Fibroblast of skin of right biceps (primary cell): ENCODE results near the gene P4HB.
A peak's percentile ranks its signal among the peaks of the same experiment; 100 is the strongest.

Source experiments
- DNase-seq: peaks from one replicate; pipeline ENCODE4 v3.0.0-alpha.2; 2013

Gene P4HB

GRCh38 chr17:81867170-81867990 is 7.0 kb upstream of the P4HB start:
- peak; percentile 54 for DNase-seq

GRCh38 chr17:81866440-81867169 is 6.3 kb upstream of the P4HB start:
- DNase-seq = no peak

DNA sequence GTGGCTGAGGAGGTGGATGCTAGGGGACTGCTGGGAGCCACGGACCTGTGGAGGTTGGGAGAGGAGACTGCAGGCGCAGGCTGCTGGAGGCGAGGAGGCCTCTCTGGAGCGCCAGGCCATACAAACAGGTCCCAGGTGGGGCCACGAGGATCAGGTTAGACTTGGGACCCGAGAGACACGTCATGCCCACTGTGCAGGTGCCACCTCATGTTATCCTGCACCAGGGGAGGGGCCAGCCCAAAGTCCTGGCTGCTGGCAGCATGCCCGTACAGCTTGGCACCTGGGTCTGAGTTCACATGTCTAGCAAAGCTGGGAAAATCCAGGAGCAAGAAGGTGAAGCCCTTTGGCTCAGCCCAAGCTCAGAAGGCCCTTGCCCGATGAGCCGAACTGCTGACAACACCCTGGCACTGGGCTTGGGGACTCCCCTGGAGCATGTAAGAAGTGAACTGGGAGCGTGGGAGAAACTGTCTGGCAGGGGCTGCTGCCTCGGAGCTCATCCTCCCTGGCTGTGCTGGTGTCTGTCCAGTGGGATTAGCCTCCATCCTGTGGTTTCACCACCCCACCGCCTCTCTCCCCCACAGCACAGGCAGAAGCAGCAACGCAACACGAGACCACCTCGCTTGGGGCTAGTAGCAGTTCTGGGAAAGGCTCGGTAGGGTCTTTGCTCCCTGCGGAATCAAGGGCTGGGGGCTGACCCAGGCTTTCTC is 5.6 kb upstream of the P4HB start:
- peak; percentile 17 for DNase-seq

DNA sequence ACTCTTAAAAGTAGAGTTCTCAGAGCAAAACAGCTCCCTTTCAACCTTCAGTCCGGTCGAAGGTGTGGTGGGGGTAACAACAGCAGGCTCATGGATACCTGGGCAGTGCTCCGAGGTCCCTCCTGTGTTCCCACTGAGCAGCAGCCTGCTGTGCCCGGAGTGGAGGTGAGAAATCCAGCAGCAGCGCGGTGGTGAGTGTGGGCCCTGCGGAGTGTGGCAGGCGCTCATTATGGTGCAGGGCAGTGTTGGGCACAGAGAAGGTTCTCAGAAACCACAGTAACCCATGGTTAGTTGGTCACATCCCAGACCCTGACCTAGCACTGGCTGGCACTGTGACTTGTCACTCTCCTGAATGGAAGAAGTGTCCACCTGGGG is 5.0 kb upstream of the P4HB start:
- DNase-seq = no peak

- no peak for DNase-seq
Observed at GRCh38 chr17:81863833-81864768, 3.8 kb upstream of the P4HB start.

GRCh38 chr17:81863123-81863675 is 2.9 kb upstream of the P4HB start:
- no peak for DNase-seq

DNA sequence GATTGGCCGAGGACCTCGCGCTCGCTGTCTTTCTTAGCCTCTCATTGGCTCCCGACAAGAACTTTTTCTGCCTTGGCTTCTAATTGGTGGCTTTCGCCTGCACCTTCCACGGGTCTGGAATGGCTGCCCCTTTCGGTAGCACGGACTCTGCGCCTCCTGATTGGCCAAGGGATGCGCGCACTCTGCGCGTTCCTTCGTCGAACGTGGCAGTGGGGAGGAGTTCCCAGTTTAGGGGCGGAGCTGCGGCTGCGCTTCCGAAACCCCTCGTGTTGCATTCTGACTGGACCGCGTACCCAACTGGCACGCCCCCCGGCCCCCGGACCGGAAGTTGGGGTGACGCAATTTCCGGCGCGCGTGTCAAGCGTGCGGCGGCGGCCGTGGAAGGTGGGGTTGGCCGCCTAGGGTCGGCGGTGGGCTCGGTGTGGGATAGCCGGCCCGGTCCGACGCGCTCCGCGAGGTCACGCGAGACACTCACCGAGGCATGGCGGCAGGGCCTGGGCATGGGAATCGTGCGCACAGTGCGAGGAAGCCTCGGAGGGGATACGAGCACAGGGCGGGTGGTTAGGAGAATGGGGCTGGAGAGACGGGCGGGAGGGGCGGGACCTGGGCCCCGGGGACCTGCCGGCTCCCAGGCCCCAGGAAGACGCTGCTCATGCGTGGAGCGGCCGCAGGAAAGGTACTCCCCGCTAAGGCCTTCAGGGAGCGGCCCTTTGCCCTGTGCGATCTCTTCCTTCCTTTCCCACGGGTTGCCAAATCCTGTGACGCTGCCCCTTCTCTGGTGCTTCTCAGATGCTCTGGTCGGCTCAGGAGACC is 627 bp upstream of the P4HB start:
- DNase-seq = peak; percentile 100

DNA sequence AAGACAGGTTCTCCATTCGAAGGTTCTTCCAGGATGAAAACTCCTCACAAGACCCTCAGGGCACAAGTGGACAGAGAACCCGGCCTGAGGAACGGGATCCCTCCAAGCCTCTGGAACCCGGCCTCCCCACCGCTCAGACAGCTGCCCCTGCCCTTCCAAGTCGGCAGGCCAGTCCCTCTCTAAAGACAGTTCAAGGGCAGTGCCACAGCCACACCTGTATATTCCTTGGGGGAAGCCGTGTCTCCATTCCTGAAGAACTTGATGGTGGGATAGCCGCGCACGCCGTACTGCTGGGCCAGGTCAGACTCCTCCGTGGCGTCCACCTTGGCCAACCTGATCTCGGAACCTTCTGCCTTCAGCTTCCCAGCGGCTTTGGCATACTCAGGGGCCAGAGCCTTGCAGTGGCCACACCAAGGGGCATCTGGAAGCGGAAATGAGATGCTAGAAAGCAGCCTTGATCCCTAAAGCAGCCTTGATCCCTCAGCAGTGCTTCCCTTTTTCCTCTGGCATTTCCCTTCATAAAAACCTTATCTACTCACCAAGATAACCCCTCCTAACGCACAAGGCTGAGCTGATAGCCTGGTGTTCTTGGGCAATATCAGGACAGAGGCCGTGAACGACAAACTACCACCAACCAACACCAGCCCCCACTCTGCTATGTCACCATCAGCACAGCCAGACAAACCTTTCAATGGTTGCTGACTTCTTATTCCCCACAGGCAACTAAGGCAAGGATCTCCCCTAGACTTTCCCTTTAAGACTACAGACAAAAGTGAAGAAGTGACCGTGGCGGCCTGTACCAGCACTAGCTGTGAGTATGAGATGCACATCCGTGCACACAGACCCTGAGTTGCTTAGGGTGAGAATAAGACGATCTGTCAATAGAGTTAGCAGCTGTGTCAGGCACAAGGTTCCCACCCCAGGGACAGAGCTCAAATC is 1.1 kb downstream of the P4HB start:
- no peak for DNase-seq

DNA sequence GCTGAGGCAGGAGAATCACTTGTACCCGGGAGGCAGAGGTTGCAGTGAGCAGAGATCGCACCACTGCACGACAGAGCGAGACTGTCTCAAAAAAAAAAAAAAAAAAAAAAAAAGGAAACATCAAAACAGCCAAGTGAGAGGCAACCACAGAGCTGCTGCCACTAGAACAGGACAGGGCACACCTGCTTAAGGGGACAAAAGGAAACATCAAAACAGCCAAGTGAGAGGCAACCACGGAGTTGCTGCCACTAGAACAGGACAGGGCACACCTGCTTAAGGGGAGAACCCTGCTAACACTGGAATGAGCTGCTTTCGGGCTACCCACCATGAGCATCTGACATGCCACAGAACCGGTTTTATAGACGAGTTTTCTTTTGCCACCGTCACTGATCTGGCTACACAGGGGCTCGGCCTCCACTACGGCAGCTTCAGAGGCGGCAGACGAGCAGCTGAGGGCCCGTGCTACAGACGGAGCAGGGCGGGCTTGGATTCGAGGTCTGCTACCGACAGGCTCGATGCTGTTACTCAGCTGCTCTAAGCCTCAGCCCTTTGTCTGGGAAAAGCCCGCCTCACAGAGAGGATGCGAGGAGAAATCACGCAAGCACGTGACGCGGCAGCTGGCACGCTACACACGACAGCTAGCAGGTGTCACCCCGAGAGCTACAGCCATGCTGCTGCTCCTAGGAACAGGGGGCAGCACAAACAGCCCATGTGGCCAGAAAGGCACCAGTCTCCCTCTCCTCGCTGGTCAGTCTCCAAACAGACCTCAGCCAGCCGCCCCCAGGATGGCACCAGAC is 2.0 kb downstream of the P4HB start:
- no peak for DNase-seq

- no peak for DNase-seq
Observed at GRCh38 chr17:81854974-81855774, 5.2 kb downstream of the P4HB start.

DNA sequence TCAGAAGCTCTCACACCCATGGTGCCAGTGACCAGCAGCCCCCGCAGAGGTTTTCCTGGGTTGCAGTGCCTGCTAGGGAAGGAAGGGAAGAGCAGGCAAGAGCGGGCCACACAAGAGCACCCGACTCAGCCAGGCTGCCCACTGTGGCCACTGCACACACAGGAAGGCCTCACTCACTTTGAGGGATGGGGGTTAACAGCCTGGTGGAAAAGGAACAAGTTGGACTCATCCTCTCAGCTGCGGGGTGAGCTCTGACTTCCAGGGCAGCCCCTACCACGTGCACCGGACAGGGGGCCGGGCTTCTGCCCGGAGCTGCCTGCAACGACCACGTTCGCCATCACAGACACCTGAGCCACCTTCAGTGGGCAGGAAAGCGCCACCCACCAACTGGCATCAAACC is 8.1 kb downstream of the P4HB start:
- DNase-seq = no peak

DNA sequence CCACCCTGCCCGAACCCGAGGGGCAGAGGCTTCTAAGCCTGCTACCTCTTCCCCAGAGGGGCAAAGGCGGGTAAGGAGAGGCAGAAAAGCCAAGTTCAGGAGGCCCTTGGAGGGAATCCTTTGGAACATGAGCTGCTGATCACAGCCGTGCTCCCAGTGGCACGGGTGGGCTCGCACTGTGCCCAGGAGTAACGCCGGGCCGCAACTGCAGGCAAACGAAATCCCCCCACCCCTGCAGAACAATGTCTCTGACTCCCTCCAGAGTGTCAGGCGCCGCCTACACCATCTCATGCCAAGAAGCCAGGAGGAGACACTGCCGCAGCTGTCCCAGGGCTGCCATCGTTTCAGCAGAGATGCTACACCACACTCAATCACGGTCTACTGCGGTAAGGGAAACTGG is 8.9 kb downstream of the P4HB start:
- no peak for DNase-seq

DNA sequence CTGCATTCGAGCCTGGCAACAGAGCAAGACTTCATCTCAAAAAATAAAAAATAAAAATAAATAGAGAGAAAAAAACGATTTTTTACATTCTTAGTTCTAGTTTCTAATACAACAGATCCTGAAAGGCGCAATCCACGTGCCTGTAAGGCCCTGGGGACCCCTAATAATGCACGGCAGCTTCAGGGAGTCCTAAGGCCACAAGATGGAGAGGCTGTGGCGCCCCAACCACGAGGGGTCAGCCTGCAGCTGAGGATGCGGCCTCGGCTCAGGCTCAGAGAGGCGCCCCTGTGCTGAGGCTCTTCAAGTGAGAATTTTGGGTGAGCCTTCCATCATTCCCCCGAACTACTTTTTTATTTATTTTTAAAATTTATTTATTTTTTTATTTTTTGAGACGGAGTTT is 10.9 kb downstream of the P4HB start:
- no peak for DNase-seq

- no peak for DNase-seq
Observed at GRCh38 chr17:81846743-81847689, 13.3 kb downstream of the P4HB start.

- DNase-seq = no peak
Observed at GRCh38 chr17:81845881-81846742, 14.2 kb downstream of the P4HB start.

DNA sequence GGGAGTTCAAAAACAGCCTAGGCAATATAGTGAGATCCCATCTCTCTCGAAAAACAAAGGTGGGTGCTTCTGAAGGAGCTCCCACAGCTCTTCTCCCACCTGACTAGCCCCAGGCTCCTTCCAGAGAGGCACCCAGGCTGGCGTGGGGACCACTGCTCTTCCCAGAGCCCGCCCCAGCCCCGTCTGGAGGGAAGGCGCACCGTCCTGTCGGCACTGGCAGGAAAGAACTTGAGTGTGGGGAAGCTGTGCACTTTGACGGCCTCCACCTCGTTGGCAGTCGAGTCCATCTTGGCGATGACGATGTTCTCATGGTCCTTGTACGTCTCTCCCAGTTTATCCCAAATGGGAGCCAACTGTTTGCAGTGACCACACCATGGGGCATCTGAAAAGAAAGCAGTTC is 15.0 kb downstream of the P4HB start:
- DNase-seq = no peak
